GM13976 (cell line): Measurements from ENCODE around the gene DHCR24.
"Not testable (repeated sequence)": the region's sequence is repeated elsewhere in the genome, so short reads cannot be mapped to it uniquely, and the experiment has no call there.

ENCODE experiments used
- DNase-seq: peaks from one replicate; pipeline ENCODE4 v3.0.0; 2012; ENCODE audit warnings: low spot score
- CTCF ChIP-seq: IDR thresholded peaks from 2 replicates; pipeline ENCODE4 v1.5.1; 2012; ENCODE audit warnings: borderline replicate concordance, mild to moderate bottlenecking; ENCODE audit not compliant: insufficient read depth; ENCODE audit errors: extremely low read depth, missing control alignments, control extremely low read depth
- in situ Hi-C: fragments of 300-500 bp; cut with MboI; formaldehyde crosslinking; loops from one replicate; pipeline ENCODE4 v1.12.0; 2022; ENCODE audit warnings: low sequenced_read_pairs, mixed read lengths, inconsistent platforms; ENCODE audit not compliant: unreplicated experiment

The DHCR24 gene

GRCh38 chr1:54927472-54928240, 40.7 kb upstream of the DHCR24 start:
- TF ChIP-seq CTCF = no peak
- DNase-seq = no peak
- in situ Hi-C loops = no loop called here

GRCh38 chr1:54926970-54927369, 40.0 kb upstream of the DHCR24 start:
- no peak for TF ChIP-seq CTCF
- DNase-seq = no peak

GRCh38 chr1:54922921-54923421, 36.0 kb upstream of the DHCR24 start:
- no peak for DNase-seq
- no peak for TF ChIP-seq CTCF
- in situ Hi-C loops = no loop called here

More at GRCh38 chr1:54926970-54927369, 40.0 kb upstream of the DHCR24 start:
- in situ Hi-C loops = no loop called here

- in situ Hi-C loops = no loop called here
- TF ChIP-seq CTCF = no peak
- no peak for DNase-seq
These were observed 35.2 kb upstream of the DHCR24 start for GRCh38 chr1:54922040-54922761.

GRCh38 chr1:54919367-54920359, 32.7 kb upstream of the DHCR24 start:
- in situ Hi-C loops = no loop called here
- TF ChIP-seq CTCF = no peak
- DNase-seq = no peak

- in situ Hi-C loops, DNase-seq: not testable (repeated sequence)
These were observed 24.1 kb upstream of the DHCR24 start for GRCh38 chr1:54911076-54911475.
